HFFc6 (cell line): ENCODE results near the gene ALPI. TPM values are rescaled to one million over a fixed set of nuclear protein-coding genes. Genes with fewer than 3 reads are reported as not detected.

Source experiments
- DNase-seq: peaks from one replicate; pipeline ENCODE4 v3.0.0-alpha.2; 2018
- H3K27ac Mint-ChIP-seq: 2 replicates; pipeline ENCODE4 v1.8.0; 2020; ENCODE audit warnings: mild to moderate bottlenecking, mixed read lengths
- H3K27me3 Mint-ChIP-seq: 2 replicates; pipeline ENCODE4 v1.8.0; 2021; ENCODE audit warnings: mild to moderate bottlenecking, moderate library complexity, mixed read lengths; ENCODE audit not compliant: insufficient read depth
- H3K36me3 Mint-ChIP-seq: 2 replicates; pipeline ENCODE4 v1.8.0; 2021; ENCODE audit warnings: low read depth, mixed read lengths
- H3K4me1 Mint-ChIP-seq: 2 replicates; pipeline ENCODE4 v1.8.0; 2020; ENCODE audit warnings: low read depth, mixed read lengths
- H3K4me3 Mint-ChIP-seq: 2 replicates; pipeline ENCODE4 v1.8.0; 2020; ENCODE audit warnings: mild to moderate bottlenecking, moderate library complexity, mixed read lengths
- H3K9me3 Mint-ChIP-seq: 2 replicates; pipeline ENCODE4 v1.8.0; 2020; ENCODE audit warnings: mild to moderate bottlenecking, mixed read lengths
- CTCF ChIP-seq: fragments of 200-600 bp; sonication (generic); IDR thresholded peaks from 2 replicates; pipeline ENCODE4 v1.5.0; 2021; ENCODE audit warnings: antibody characterized with exemption, mild to moderate bottlenecking
- total RNA-seq, 6 experiments: library from RNA; stranded (reverse); fragmentation: NEBNext Ultra II Directional; extraction: Animal tissue kit (Norgen Biotek cat#: 25700); gene quantifications; 2 replicates in 1 of 6; 3 replicates in 5 of 6; pipeline ENCODE4 v1.2.3, GENCODE V29; 2021

The ALPI gene
- total RNA-seq, 6 experiments from 2014 or later: not detected

GRCh38 chr2:232493701-232494474 lies 37.9 kb downstream of the ALPI start:
- Mint-ChIP-seq H3K4me1 (no peaks in the 10 kb centered on the region), H3K27ac (no peak overlapping the region), H3K4me3 (no peak overlapping the region), H3K36me3 (no peaks in the 10 kb centered on the region), H3K9me3 (no peaks in the 10 kb centered on the region), H3K27me3 (peaks cover 33% of the 10 kb centered on the region)
- no peak for TF ChIP-seq CTCF
- DNase-seq: no peak

GRCh38 chr2:232494542-232494941 lies 38.6 kb downstream of the ALPI start:
- peaks cover 29% of the 10 kb centered on the region for H3K27me3 Mint-ChIP-seq
- no peak overlapping the region for H3K4me3 Mint-ChIP-seq

GRCh38 chr2:232495292-232495691 lies 39.3 kb downstream of the ALPI start:
- no peaks in the 10 kb centered on the region for H3K4me1 Mint-ChIP-seq
- no peak for DNase-seq

More at GRCh38 chr2:232494542-232494941, 38.6 kb downstream of the ALPI start:
- Mint-ChIP-seq H3K36me3 (no peaks in the 10 kb centered on the region), H3K27ac (no peak overlapping the region), H3K9me3 (no peaks in the 10 kb centered on the region), H3K4me1 (no peaks in the 10 kb centered on the region)
- no peak for TF ChIP-seq CTCF
- DNase-seq: no peak

GRCh38 chr2:232496501-232497270 lies 40.7 kb downstream of the ALPI start:
- no peak for DNase-seq
- Mint-ChIP-seq H3K4me3 (no peak overlapping the region), H3K27me3 (peaks cover 37% of the 10 kb centered on the region), H3K36me3 (no peaks in the 10 kb centered on the region), H3K4me1 (no peaks in the 10 kb centered on the region), H3K9me3 (no peaks in the 10 kb centered on the region), H3K27ac (no peak overlapping the region)
- no peak for TF ChIP-seq CTCF

More at GRCh38 chr2:232495292-232495691, 39.3 kb downstream of the ALPI start:
- no peak for TF ChIP-seq CTCF
- H3K27ac Mint-ChIP-seq: no peak overlapping the region
- no peaks in the 10 kb centered on the region for H3K9me3 Mint-ChIP-seq
- H3K36me3 Mint-ChIP-seq: no peaks in the 10 kb centered on the region
- no peak overlapping the region for H3K4me3 Mint-ChIP-seq
- H3K27me3 Mint-ChIP-seq: peaks cover 29% of the 10 kb centered on the region

- H3K36me3 Mint-ChIP-seq: no peaks in the 10 kb centered on the region
- TF ChIP-seq CTCF: no peak
- no peaks in the 10 kb centered on the region for H3K9me3 Mint-ChIP-seq
- H3K4me1 Mint-ChIP-seq: no peaks in the 10 kb centered on the region
- no peak for DNase-seq
- peaks cover 37% of the 10 kb centered on the region for H3K27me3 Mint-ChIP-seq
- no peak overlapping the region for H3K27ac Mint-ChIP-seq
- no peak overlapping the region for H3K4me3 Mint-ChIP-seq
These were observed 41.4 kb downstream of the ALPI start for GRCh38 chr2:232497348-232497747.
